HG02852 (cell line): Measurements from ENCODE around the gene GBP6.
"Not testable (repeated sequence)": the region's sequence is repeated elsewhere in the genome, so short reads cannot be mapped to it uniquely, and the experiment has no call there.

Experiments
- ATAC-seq: cut with Tn5 transposase; IDR thresholded peaks from one replicate; pipeline ENCODE4 v1.9.1; 2021; ENCODE audit warnings: mild to moderate bottlenecking, moderate library complexity; ENCODE audit not compliant: unreplicated experiment

The GBP6 gene

DNA sequence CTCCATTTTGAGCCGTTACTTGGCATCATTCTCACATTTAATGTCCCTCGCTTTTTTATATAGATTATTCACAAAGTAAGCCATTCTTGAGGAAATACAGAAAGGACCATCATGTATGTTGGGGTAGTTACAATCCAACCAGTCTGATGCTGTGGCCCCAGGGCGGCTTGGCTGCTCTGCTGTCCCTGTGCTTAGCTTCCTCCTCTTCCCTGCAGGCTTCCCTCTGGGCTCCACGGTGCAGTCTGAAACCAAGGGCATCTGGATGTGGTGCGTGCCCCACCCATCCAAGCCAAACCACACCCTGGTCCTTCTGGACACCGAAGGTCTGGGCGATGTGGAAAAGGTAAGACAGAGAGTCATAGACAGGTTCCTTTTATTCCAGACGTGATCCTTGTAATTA lies 5.5 kb downstream of the GBP6 start:
- ATAC-seq = no peak

GRCh38 chr1:89373810-89374209 lies 10.0 kb downstream of the GBP6 start:
- ATAC-seq = not testable (repeated sequence)

- no peak for ATAC-seq
These were observed 14.1 kb downstream of the GBP6 start for GRCh38 chr1:89378001-89378400.

DNA sequence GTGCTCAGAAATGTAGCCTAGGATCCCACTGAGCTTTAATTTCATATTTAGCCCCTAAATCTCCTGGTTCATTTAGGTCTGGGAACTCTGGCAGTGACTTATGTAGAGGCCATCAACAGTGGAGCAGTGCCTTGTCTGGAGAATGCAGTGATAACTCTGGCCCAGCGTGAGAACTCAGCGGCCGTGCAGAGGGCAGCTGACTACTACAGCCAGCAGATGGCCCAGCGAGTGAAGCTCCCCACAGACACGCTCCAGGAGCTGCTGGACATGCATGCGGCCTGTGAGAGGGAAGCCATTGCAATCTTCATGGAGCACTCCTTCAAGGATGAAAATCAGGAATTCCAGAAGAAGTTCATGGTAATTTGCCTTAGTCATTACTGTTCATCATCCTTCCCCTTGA lies 17.8 kb downstream of the GBP6 start:
- ATAC-seq = no peak

DNA sequence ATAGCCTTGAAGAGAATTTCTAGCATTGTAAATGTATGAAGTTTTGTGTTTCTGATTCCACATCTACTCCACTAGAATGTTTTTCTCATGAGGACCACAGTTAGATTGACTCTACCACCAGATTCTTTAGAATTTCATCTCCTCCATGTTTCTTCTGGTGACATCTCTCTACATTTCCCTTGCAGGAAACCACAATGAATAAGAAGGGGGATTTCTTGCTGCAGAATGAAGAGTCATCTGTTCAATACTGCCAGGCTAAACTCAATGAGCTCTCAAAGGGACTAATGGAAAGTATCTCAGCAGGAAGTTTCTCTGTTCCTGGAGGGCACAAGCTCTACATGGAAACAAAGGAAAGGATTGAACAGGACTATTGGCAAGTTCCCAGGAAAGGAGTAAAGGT lies 18.6 kb downstream of the GBP6 start:
- no peak for ATAC-seq

DNA sequence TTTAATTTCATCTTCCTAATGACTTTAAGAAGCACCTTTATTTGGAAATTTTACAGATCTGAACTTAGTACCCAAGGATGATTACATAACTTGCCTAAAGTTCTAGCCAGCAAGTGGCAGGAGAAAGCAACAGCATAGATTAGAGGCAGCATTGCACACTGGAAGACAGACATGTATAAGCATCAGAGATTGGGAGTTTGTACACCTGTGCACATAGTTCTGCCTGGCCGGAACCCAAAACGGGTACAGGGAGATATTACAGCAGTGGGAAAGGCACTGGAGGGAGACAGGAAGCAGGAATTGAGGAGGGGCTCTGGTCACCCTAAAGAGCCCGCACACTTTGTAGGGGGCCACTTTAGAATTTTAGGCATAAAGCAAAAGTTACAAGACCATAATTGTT lies 19.3 kb downstream of the GBP6 start:
- no peak for ATAC-seq

- no peak for ATAC-seq
These were observed 26.8 kb downstream of the GBP6 start for GRCh38 chr1:89390707-89391106.

- ATAC-seq = no peak
These were observed 27.8 kb downstream of the GBP6 start for GRCh38 chr1:89391686-89392085.

DNA sequence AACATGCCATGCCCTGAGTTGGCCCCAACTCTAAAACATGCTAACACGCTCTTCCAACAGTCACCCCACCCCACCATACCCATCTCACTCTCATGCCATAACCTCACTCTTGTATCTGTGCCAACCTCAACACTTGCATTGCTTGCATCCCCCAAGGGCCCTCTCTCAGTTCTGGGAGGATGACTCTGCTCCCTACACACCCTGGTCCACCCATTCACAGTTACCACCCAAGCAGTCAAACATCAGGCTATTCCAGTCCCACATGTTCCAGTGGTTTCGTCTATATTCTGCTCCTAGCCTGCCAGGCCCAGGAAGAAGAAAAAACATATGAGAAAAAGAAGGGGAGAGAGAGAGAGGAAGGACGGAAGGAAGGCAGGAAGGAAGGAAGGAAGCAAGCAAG lies 31.0 kb downstream of the GBP6 start:
- ATAC-seq = no peak

GRCh38 chr1:89396902-89397301 lies 33.0 kb downstream of the GBP6 start:
- ATAC-seq = no peak

- no peak for ATAC-seq
These were observed 41.5 kb downstream of the GBP6 start for GRCh38 chr1:89405275-89405929.

GRCh38 chr1:89407360-89407759 lies 43.5 kb downstream of the GBP6 start:
- no peak for ATAC-seq

DNA sequence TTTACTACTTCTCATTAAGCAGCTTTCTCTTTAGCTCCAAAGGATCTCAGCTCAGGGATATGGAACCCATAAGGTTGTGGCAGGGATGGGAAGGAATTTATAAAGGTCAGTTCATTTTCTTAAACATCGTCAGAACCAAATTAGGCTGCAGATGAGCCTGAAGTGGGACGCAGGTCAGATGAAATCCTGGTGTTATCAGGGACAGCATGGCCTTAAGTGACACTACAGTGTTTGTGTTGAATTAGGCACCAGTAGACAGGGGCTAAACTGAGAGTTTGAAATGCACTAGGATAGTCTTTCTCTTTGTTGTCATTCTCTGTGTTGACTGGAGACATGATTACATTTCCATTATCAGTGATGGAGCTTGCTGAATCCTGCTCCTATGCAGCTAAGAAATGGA lies 43.9 kb downstream of the GBP6 start:
- ATAC-seq = not testable (repeated sequence)

DNA sequence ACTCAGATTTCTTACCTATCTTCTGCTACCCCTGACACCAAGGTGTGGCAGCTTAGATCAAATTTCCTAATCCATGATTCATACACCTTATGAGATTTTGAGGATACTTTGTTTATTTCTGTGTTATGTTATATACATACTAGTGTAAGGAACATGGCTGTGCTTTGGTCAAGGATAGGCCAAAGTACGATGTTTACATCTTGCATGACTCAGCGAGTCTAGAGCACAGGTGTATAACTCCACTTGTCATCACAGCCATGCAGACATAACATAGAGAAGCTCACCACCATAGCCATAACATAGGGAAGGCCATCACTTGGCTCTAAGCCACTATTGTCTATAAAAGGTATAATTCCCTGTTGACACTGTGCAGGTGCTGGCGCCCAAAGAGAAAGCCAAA lies 61.2 kb downstream of the GBP6 start:
- ATAC-seq = no peak

DNA sequence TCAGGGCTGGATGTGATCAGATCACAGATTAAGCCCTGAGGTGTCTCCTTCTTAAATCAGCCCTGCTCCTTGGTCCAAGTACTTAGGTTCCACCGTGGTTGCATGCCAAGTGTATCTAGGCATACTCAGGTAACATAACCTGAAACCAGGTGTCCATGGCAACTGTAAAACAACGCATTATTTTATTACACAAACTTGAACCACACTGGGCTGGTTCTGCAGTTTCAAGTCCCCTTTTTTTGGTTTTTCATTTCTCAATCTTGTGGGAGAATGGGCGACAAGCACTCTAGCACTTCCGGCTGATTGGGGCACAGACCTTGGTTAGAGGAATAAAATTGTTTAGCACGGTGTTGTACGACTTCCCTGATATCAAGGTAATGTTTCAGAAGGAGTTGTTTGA lies 65.2 kb downstream of the GBP6 start:
- no peak for ATAC-seq

- not testable (repeated sequence) for ATAC-seq
These were observed 65.8 kb downstream of the GBP6 start for GRCh38 chr1:89429681-89430080.

- no peak for ATAC-seq
These were observed 69.6 kb downstream of the GBP6 start for GRCh38 chr1:89433421-89433820.

- ATAC-seq = not testable (repeated sequence)
These were observed 70.4 kb downstream of the GBP6 start for GRCh38 chr1:89434058-89434780.
